PC-3 (cell line): ENCODE data around the gene PTPRA. TPM values are rescaled to one million over a fixed set of nuclear protein-coding genes. Genes with fewer than 3 reads are reported as not detected.
"Not testable (repeated sequence)": the region's sequence is repeated elsewhere in the genome, so short reads cannot be mapped to it uniquely, and the experiment has no call there.

ENCODE experiments used
- ATAC-seq: fragments of 200-7000 bp; cut with Tn5 transposase; 2 replicates; pipeline ENCODE4 v1.9.1; 2020; ENCODE audit warnings: mild to moderate bottlenecking, moderate library complexity
- BruUV-seq: library from RNA; stranded (reverse); fragments of 400-500 nt; replicated peaks from 2 replicates; lab custom pipeline; 2021; lab: Mats Ljungman, UMichigan
- CTCF ChIA-PET: fragments of 300-600 bp; sonication (Branson Sonifier 250); formaldehyde crosslinking; loops from one replicate; lab custom pipeline; 2022; ENCODE audit warnings: antibody characterized with exemption; lab: Charles Lee
- POLR2A ChIA-PET: fragments of 300-600 bp; sonication (Branson Sonifier 250); formaldehyde crosslinking; loops from one replicate; lab custom pipeline; 2022; ENCODE audit warnings: antibody characterized with exemption; ENCODE audit not compliant: unreplicated experiment; lab: Charles Lee
- DNase-seq: peaks from one replicate; pipeline ENCODE4 v3.0.0-alpha.2; 2015
- H2AFZ ChIP-seq: fragments of 300-600 bp; sonication (generic); 2 replicates; pipeline ENCODE4 v1.6.0; 2016; ENCODE audit warnings: antibody characterized with exemption, low read length
- H3F3A ChIP-seq: fragments of 300-600 bp; sonication (generic); one replicate; pipeline ENCODE4 v1.6.0; 2017; ENCODE audit warnings: antibody characterized with exemption, low read length, control low read depth, mild to moderate bottlenecking; ENCODE audit not compliant: unreplicated experiment
- H3K27ac ChIP-seq: fragments of 300-600 bp; sonication (generic); 2 replicates; pipeline ENCODE4 v1.5.1; 2016; ENCODE audit warnings: mild to moderate bottlenecking, low read length
- H3K27me3 ChIP-seq: fragments of 300-600 bp; sonication (generic); 2 replicates; pipeline ENCODE4 v1.6.1; 2016; ENCODE audit warnings: low read length, mixed read lengths
- H3K36me3 ChIP-seq: fragments of 300-600 bp; sonication (generic); 2 replicates; pipeline ENCODE4 v1.6.1; 2016; ENCODE audit warnings: low read depth, mixed run types, low read length, mixed read lengths
- H3K4me1 ChIP-seq: fragments of 300-600 bp; sonication (generic); 2 replicates; pipeline ENCODE4 v1.5.1; 2016; ENCODE audit warnings: low read length; ENCODE audit not compliant: insufficient read depth
- H3K4me2 ChIP-seq: fragments of 300-600 bp; sonication (generic); 2 replicates; pipeline ENCODE4 v1.6.0; 2016; ENCODE audit warnings: low read length
- H3K4me3 ChIP-seq: fragments of 300-600 bp; sonication (generic); 2 replicates; pipeline ENCODE4 v1.5.1; 2016; ENCODE audit warnings: mild to moderate bottlenecking, low read length, mixed read lengths
- H3K79me2 ChIP-seq: fragments of 300-600 bp; sonication (generic); 2 replicates; pipeline ENCODE4 v1.6.1; 2017; ENCODE audit warnings: low read length, mixed read lengths
- H3K9ac ChIP-seq: fragments of 300-600 bp; sonication (generic); 2 replicates; pipeline ENCODE4 v1.6.0; 2016; ENCODE audit warnings: mild to moderate bottlenecking, low read length
- H3K9me2 ChIP-seq: fragments of 300-600 bp; sonication (generic); replicated peaks from 2 replicates; pipeline ENCODE4 v1.6.1; 2016; ENCODE audit warnings: mixed run types, low read length, mixed read lengths
- H3K9me3 ChIP-seq: fragments of 300-600 bp; sonication (generic); 2 replicates; pipeline ENCODE4 v1.6.1; 2016; ENCODE audit warnings: low read length, mixed read lengths
- H4K20me1 ChIP-seq: fragments of 300-600 bp; sonication (generic); 2 replicates; pipeline ENCODE4 v1.6.1; 2016; ENCODE audit warnings: low read length, mixed read lengths
- EZH2 ChIP-seq: fragments of 300-600 bp; sonication (generic); IDR thresholded peaks from one replicate; pipeline ENCODE4 v1.6.1; 2017; ENCODE audit warnings: antibody characterized with exemption, mild to moderate bottlenecking, low read length; ENCODE audit not compliant: unreplicated experiment
- EZH2phosphoT487 ChIP-seq: fragments of 300-600 bp; sonication (generic); IDR thresholded peaks from 2 replicates; pipeline ENCODE4 v1.6.1; 2018; ENCODE audit warnings: mild to moderate bottlenecking, antibody characterized with exemption, low read length, borderline replicate concordance
- intact Hi-C: fragments of 100-400 bp; cut with micrococcal nuclease; formaldehyde crosslinking; loops from 2 replicates; pipeline ENCODE4 v1.9.0; 2023
- total RNA-seq: library from RNA; depleted of rRNA; stranded (reverse); fragments of >200 nt; gene quantifications from 2 replicates; pipeline ENCODE4 v1.2.3, GENCODE V29; 2014
- TF ChIP-seq, protein P1 (sequence below): fragments of 300-600 bp; sonication (generic); conservative IDR thresholded peaks from 2 replicates; pipeline ENCODE4 v1.5.1; 2017; ENCODE audit warnings: antibody characterized with exemption, low read depth, mild to moderate bottlenecking, low read length

Gene PTPRA
- total RNA-seq, 1 experiment from 2014 or later, result 35.0 TPM

DNA sequence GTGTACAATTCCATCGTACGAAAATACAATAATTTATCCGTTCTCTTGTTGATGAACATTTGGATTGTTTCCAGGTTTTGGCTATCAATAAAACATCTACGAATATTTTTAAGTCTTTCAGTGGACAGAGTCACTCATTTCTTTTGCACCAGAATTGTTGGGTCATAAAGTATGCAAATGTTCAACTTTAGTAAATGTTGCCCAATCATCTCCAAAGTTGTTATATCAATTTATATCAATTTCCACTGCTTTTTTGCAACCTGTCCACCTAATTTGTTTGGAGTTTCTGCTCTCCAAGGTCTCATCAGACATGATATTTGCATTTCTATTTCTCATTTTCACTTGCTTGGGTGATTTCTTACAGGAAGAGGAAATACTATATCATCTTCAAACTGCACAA is 46.6 kb upstream of the PTPRA start:
- Histone ChIP-seq H3K4me2 (no peak overlapping the region), H3K9me2 (no peaks in the 10 kb centered on the region), H3K36me3 (no peaks in the 10 kb centered on the region), H3K79me2 (no peaks in the 10 kb centered on the region), H4K20me1 (no peaks in the 10 kb centered on the region), H3K27me3 (peaks cover 3% of the 10 kb centered on the region; the same call in 1 of the 2 replicates), H3K9me3 (no peaks in the 10 kb centered on the region), H3K4me3 (no peak overlapping the region), H3F3A (no peaks in the 10 kb centered on the region), H3K27ac (no peak overlapping the region), H3K4me1 (peaks cover 6% of the 10 kb centered on the region), H2AFZ (no peak overlapping the region), H3K9ac (no peak overlapping the region)
- no peak for ATAC-seq
- DNase-seq, result no peak
- CTCF ChIA-PET, result no interaction called here
- no peak for TF ChIP-seq EZH2phosphoT487
- no peak for TF ChIP-seq EZH2
- TF ChIP-seq, protein P1, sequence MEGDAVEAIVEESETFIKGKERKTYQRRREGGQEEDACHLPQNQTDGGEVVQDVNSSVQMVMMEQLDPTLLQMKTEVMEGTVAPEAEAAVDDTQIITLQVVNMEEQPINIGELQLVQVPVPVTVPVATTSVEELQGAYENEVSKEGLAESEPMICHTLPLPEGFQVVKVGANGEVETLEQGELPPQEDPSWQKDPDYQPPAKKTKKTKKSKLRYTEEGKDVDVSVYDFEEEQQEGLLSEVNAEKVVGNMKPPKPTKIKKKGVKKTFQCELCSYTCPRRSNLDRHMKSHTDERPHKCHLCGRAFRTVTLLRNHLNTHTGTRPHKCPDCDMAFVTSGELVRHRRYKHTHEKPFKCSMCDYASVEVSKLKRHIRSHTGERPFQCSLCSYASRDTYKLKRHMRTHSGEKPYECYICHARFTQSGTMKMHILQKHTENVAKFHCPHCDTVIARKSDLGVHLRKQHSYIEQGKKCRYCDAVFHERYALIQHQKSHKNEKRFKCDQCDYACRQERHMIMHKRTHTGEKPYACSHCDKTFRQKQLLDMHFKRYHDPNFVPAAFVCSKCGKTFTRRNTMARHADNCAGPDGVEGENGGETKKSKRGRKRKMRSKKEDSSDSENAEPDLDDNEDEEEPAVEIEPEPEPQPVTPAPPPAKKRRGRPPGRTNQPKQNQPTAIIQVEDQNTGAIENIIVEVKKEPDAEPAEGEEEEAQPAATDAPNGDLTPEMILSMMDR, result no peak
- POLR2A ChIA-PET, result no interaction called here
- BruUV-seq, result no TSS peak
- intact Hi-C loops, result no loop called here

DNA sequence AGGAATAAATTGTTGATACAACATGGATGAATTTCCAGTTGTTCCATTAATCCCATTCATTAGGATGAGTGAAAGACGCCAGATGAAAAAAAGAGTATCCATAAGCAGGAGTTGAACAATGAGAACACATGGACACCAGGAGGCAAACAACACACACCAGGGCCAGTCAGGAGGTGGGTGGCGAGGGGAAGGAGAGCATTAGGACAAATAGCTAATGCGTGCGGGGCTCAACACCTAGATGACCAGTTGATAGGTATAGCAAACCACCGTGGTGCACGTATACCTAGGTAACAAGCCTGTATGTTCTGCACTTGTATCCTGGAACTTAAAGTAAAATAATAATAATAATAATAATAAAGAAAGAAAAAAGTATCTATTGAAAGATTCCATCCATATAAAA is 43.9 kb upstream of the PTPRA start:
- no peaks in the 10 kb centered on the region for H3K36me3 ChIP-seq
- H2AFZ ChIP-seq, result no peak overlapping the region
- no peaks in the 10 kb centered on the region for H3K79me2 ChIP-seq
- H3F3A ChIP-seq, result no peaks in the 10 kb centered on the region
- H3K4me3 ChIP-seq, result no peak overlapping the region
- H3K4me1 ChIP-seq, result peaks cover 16% of the 10 kb centered on the region
- DNase-seq (no peak), ATAC-seq (no peak)
- H3K9ac ChIP-seq, result no peak overlapping the region
- no peaks in the 10 kb centered on the region for H3K9me3 ChIP-seq
- H3K27me3 ChIP-seq, result no peaks in the 10 kb centered on the region
- BruUV-seq, result no TSS peak
- no peaks in the 10 kb centered on the region for H3K9me2 ChIP-seq
- TF ChIP-seq EZH2phosphoT487 (no peak), EZH2 (no peak)
- TF ChIP-seq, protein P1, result no peak
- no peak overlapping the region for H3K27ac ChIP-seq
- intact Hi-C loops, result no loop called here
- H3K4me2 ChIP-seq, result no peak overlapping the region
- CTCF ChIA-PET, result no interaction called here
- POLR2A ChIA-PET, result no interaction called here
- H4K20me1 ChIP-seq, result no peaks in the 10 kb centered on the region

DNA sequence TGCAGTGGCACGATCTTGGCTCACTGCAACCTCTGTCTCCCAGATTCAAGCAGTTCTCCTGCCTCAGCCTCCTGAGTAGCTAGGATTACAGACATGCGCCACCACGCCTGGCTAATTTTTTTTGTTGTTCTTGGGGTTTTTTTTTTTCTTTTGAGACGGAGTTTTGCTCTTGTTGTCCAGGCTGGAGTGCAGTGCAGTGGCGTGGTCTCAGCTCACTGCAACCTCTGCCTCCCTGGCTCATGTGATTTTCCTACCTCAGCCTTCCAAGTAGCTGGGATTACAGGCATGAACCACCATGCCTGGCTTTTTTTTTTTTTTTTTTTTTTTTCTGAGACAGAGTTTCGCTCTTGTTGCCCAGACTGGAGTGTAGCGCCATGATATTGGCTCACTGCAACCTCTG is 42.1 kb upstream of the PTPRA start:
- H4K20me1 ChIP-seq, H3K9ac ChIP-seq, H3K36me3 ChIP-seq, H3K79me2 ChIP-seq, H3K9me3 ChIP-seq, DNase-seq, H3K4me2 ChIP-seq, POLR2A ChIA-PET, ATAC-seq, H3F3A ChIP-seq, intact Hi-C loops, BruUV-seq, H3K27me3 ChIP-seq, H2AFZ ChIP-seq, H3K9me2 ChIP-seq, H3K4me3 ChIP-seq, H3K27ac ChIP-seq: not testable (repeated sequence)
- CTCF ChIA-PET, result interaction anchor here (0.6 kb wide), 1 partner anchor 55 kb away, joined by 12 read pairs; no protein-coding TSS in a partner anchor
- peaks cover 16% of the 10 kb centered on the region for H3K4me1 ChIP-seq
